DMS79 (cell line): ENCODE results near the gene SYDE2.
A peak's percentile ranks its signal among the peaks of the same experiment; 100 is the strongest.
"Not testable (repeated sequence)": the region's sequence is repeated elsewhere in the genome, so short reads cannot be mapped to it uniquely, and the experiment has no call there.

ENCODE experiments used
- DNase-seq: peaks from one replicate; lab custom pipeline; 2025; lab: John Stamatoyannopoulos, UW

Gene SYDE2

GRCh38 chr1:85172684-85173337 is 28.0 kb downstream of the SYDE2 start:
- peak; percentile 70 for DNase-seq

GRCh38 chr1:85171721-85172120 is 29.1 kb downstream of the SYDE2 start:
- DNase-seq = no peak

- no peak for DNase-seq
Measured at GRCh38 chr1:85168884-85169283, 31.9 kb downstream of the SYDE2 start.

- DNase-seq = no peak
Measured at GRCh38 chr1:85166351-85166750, 34.5 kb downstream of the SYDE2 start.

- no peak for DNase-seq
Measured at GRCh38 chr1:85158910-85159309, 41.9 kb downstream of the SYDE2 start.

- no peak for DNase-seq
Measured at GRCh38 chr1:85157436-85157835, 43.4 kb downstream of the SYDE2 start.

GRCh38 chr1:85153149-85153891 is 47.5 kb downstream of the SYDE2 start:
- DNase-seq = no peak

- DNase-seq = no peak
Measured at GRCh38 chr1:85151446-85151845, 49.4 kb downstream of the SYDE2 start.

- DNase-seq = no peak
Measured at GRCh38 chr1:85149805-85150204, 51.0 kb downstream of the SYDE2 start.

GRCh38 chr1:85148524-85149250 is 52.1 kb downstream of the SYDE2 start:
- no peak for DNase-seq

GRCh38 chr1:85146972-85147359 is 53.9 kb downstream of the SYDE2 start:
- no peak for DNase-seq

GRCh38 chr1:85146298-85146971 is 54.4 kb downstream of the SYDE2 start:
- DNase-seq = not testable (repeated sequence)

GRCh38 chr1:85144351-85144750 is 56.5 kb downstream of the SYDE2 start:
- DNase-seq = no peak

GRCh38 chr1:85142753-85143152 is 58.1 kb downstream of the SYDE2 start:
- DNase-seq = no peak

- not testable (repeated sequence) for DNase-seq
Measured at GRCh38 chr1:85138439-85138838, 62.4 kb downstream of the SYDE2 start.

GRCh38 chr1:85137660-85138059 is 63.2 kb downstream of the SYDE2 start:
- DNase-seq = peak; percentile 98

- DNase-seq = peak; percentile 74
Measured at GRCh38 chr1:85135392-85135798, 65.4 kb downstream of the SYDE2 start.

GRCh38 chr1:85134583-85135391 is 66.0 kb downstream of the SYDE2 start:
- peak; percentile 74 for DNase-seq

- DNase-seq = no peak
Measured at GRCh38 chr1:85133565-85134159, 67.2 kb downstream of the SYDE2 start.

GRCh38 chr1:85132078-85132720 is 68.6 kb downstream of the SYDE2 start:
- no peak for DNase-seq

GRCh38 chr1:85128316-85128715 is 72.5 kb downstream of the SYDE2 start:
- no peak for DNase-seq
